ENCODE data around the gene KIF9. TPM values are rescaled to one million over a fixed set of nuclear protein-coding genes. Genes with fewer than 3 reads are reported as not detected.
"Not testable (repeated sequence)": the region's sequence is repeated elsewhere in the genome, so short reads cannot be mapped to it uniquely, and the experiment has no call there.

Gene KIF9
- 16.7 and 19.8 TPM in 2 replicates for total RNA-seq

GRCh38 chr3:47282424-47283192, at the start of gene KIF9, which contains the start of gene KLHL18:
Gene KIF9, minus strand, starts transcription at chr3:47282799. Its CDS starts 5,425 bp downstream, at chr3:47277374.
Gene KLHL18, plus strand, starts transcription at chr3:47282944. Its CDS starts 22 bp downstream, at chr3:47282966.
- DNase-seq (ENCODE audit: low read depth), result peak; percentile 90

DNA sequence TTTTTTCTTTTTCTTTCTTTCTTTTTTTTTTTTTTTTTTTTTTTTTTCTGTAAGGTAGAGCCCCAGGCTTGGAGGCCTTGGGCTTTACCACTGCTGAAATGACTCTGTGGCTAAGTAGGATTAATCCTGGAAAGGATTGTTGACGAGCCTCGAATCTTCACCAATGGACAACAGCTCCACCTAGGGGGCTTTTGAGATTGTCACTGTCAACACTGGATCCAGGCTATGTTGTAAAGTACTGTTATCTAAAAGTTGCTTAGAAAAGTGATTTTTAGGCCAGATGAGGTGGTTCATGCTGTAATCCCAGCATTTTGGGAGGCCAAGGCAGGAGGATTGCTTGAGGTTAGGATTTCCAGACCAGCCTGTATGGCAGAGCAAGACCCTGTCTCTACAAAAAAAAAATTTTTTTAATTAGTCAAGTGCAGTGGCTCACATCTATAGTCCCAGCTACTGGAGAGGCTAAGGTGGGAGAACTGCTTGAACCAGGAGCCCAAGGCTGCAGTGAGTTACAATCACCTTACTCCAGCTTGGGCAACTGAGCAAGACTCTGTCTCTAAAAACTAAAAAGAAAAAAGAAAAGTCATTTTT, 41.8 kb upstream of the KIF9 start:
- peak; percentile 78 for DNase-seq (ENCODE audit: low read depth)

DNA sequence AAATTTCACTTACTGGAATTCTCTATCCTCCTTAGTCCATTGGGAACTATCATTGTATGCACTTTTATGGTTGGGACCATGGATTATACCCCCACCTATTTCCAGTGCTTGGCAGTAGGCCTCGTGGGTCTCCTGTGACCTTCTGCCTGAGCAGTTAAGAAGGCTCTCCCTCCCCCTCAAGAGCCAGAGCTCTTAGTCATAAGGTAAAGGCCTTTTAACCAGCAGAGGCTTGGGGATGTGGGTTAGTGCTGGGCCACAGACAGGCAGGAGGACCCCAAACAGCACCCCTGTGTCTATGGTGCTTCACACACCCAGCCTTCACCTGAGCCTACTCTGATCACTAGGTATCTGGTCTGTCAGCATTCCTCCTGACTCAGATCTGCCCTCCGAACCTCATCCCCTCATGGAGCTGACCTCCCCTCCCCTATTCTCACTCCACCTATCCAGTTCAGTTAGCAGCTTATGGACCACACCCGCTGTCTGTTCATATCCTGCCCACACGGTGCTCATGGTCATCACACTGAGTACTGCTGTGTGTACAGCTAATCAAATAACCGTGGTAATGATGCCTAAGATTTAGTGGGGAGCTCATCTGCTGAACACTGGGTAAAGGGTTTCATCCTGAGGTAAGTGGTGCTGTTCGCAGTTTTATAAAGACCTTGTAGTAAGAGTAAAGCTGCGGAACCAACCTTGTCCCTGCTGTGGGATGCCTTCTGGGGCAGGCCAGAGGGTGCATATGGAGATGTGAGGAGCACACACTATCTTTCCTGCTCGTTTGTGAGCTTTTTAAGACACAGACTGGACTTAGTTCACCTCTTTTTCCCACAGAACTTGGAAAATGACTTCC, 41.1 kb upstream of the KIF9 start:
- peak; percentile 59 for DNase-seq (ENCODE audit: low read depth)

- DNase-seq (ENCODE audit: low read depth), result no peak
Measured at GRCh38 chr3:47319956-47320355, 37.4 kb upstream of the KIF9 start.

- DNase-seq (ENCODE audit: low read depth), result no peak
Measured at GRCh38 chr3:47318916-47319315, 36.3 kb upstream of the KIF9 start.

- peak; percentile 41 for DNase-seq (ENCODE audit: low read depth)
Measured at GRCh38 chr3:47316151-47316550, 33.6 kb upstream of the KIF9 start.

GRCh38 chr3:47315069-47315647, 32.6 kb upstream of the KIF9 start:
- DNase-seq (ENCODE audit: low read depth), result no peak

DNA sequence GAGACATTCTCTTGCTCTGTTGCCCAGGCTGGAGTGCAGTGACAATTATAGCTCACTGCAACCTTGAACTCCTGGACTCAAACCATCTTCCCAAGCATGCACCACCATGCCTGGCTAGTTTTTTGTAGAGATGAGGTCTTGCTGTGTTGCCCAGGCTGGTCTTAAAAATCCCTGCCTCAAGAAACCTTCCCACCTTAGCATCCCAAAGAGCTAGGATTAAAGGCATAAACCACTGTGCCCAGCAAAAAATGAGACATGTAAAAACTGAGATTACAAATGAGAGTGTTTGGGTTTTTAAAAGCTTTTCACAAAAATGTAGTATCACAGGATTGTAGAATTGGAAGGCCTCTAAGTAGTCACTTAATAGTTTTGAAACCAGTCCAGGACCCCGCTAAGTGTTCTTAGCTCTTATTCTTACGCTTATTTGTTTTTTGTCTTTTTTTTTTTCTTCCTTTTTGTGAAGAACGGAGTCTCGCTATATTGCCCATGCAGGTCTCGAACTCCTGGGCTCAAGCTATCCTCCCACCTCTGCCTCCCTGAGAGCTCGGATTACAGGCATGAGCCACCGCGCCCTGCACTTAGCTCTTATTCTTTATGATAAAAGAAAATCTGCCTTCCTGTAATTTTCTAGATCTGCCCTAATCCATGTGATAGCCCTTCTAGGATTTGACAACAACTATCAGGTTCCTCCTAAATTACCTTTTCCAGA, 31.6 kb upstream of the KIF9 start:
- DNase-seq (ENCODE audit: low read depth), result no peak

- DNase-seq (ENCODE audit: low read depth), result no peak
Measured at GRCh38 chr3:47313341-47314055, 30.9 kb upstream of the KIF9 start.

DNA sequence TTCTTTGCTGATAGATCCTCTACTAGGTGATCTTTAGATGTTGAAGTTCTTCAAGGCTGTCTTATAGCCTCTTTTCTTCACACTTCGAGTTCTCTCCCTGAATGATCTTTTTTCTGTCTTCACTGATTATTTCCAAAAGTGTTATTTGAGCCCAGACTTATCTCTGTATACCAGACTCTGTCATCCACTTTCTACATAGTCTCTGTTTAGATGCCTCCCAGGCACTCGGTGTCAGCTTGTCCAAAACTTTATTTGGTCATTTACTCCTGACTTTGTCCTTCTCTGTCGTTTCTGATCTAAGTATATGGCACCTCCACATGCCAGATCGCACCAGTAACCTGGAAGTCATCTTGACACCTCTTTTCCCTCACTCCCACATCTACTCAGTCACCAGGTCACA, 27.8 kb upstream of the KIF9 start:
- no peak for DNase-seq (ENCODE audit: low read depth)

DNA sequence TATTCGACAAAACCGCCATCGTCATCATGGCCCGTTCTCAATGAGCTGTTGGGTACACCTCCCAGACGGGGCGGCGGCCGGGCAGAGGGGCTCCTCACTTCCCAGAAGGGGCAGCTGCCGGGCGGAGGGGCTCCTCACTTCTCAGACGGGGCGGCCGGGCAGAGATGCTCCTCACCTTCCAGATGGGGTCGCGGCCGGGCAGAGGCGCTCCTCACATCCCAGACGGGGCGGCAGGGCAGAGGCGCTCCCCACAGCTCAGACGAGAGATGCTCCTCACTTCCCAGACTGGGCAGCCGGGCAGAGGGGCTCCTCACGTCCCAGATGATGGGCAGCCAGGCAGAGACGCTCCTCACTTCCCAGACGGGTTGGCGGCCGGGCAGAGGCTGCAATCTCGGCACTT, 26.6 kb upstream of the KIF9 start:
- DNase-seq (ENCODE audit: low read depth), result not testable (repeated sequence)

DNA sequence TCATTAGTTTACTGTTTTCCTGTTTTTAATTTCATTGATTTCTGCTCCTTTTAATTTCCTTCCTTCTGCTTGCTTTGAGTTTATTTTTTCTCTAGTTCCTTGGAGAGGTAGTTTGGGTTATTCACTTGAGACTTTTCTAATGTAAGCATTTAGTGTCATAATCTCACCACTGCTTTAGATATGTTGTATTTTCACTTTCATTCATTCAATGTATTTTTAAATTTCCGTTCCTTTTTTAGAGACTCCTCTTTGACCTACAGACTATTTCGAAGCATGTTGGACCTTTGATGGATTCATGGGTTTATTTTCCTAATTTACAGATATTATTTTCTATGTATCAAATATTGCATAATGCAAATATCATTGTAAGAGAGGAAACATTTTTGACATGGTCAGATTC, 23.4 kb upstream of the KIF9 start:
- DNase-seq (ENCODE audit: low read depth), result no peak

GRCh38 chr3:47301456-47301855, 18.9 kb upstream of the KIF9 start:
- DNase-seq (ENCODE audit: low read depth), result no peak

DNA sequence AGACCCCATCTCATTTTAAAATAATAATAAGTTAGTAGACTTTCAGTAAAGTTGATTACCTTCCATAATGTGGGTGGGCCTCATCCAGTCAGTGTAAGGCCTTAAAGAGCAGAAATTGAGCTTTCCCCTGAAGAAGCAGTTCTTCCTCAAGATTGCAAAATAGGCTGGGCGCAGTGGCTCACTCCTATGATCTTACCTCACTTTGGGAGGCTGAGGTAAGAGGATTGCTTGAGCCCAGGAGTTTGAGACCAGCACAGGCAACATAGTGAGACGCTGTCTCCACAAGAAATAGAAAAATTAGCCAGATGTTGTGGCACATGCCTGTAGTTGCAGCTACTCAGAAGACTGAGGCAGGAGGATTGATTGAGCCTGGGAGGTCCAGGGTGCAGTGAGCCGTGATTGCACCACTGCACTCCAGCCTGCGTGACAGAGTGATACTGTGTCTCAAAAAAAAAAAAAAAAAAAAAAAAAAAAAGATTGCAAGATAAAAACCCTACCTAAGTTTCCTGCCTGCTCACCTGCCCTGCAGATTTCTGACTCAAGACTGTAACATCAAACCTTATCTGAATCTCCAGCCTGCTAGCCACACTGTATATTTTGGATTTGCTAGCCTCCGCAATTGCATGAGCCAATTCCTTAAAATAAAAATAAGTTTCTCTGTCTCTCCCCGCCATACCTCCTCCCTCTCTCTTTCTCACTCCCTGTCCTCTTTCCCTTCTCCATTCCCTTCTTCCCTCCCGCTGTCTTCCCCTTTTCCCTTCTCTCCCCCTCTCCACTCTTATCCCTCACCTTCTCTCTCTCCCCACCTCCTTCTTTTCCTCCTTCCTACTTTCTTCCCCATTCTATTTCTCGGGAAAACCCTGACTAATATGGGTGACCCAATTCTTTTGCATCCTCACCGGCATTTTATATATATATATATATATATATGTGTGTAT, 17.1 kb upstream of the KIF9 start:
- no peak for DNase-seq (ENCODE audit: low read depth)

DNA sequence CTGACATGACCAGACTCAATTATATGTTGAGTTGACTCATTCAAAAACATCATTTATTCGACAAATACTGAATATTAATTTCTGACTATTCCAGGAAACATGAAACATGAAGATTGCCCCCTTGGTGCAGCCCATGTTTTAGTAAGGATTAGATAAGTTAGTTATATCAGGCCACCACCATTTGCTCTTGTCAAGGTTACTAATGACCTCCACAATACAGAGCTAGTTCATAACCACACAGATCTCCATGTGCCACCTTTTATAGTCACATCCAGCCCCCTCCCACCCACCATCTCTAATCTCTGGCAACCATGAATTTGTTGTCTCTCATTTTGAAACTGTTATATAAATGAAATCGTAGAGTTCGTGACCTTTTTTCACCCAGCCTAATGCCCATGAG, 15.8 kb upstream of the KIF9 start:
- no peak for DNase-seq (ENCODE audit: low read depth)

DNA sequence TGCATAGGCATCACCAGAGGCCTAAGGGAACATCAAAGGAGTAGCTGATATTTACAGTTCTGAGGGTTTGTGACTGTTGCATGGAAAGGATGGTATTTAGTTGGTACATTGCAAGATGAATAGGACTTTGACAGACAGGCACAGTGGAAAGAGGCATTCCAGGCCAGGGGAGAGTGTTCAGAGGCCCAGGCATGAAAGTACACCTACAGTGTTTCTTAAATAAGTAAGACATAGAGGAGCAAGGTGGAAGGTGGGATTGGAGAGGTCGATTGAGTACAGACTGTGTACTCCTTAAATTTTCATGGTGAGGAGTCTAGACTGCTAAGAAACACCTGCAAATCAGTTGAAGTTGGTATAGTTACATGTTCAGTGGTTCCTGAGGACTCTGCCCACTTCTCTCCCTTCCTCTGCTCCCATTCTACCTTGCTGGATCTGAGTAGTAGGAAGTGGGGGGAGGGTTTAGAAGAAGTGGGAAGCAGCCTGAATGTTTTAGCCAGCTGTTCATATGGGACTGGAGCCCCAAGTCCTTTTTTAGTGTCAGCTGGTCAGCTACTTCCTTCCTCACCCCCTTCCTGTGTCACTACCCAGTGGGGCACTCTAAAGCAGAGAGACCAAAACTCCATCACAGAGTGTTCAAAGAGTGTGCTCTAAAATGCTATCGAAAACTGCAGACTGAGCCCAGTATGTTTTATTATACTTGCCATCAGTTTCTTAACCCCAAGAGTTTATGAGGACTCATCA, 14.1 kb upstream of the KIF9 start:
- DNase-seq (ENCODE audit: low read depth), result no peak

DNA sequence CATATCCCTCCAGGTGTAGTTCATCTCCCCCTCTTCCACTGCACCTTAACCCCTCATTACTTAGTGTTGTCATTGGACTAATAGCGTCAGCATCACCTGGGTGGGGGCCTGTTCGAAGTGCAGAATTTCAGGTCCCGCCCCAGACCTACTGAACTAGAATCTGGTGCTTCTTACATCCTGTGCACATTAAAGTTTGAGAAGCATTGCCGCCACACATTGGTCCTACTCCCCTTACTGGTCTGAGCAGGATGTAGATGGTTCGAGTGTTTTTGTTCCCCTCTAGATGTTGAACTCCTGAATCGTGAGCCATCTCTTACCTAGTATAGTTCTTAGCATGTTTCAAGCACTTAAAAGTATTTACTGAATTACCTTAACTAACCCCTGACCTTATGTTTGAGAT, 13.4 kb upstream of the KIF9 start:
- no peak for DNase-seq (ENCODE audit: low read depth)

GRCh38 chr3:47295322-47295721, 12.7 kb upstream of the KIF9 start:
- no peak for DNase-seq (ENCODE audit: low read depth)

DNA sequence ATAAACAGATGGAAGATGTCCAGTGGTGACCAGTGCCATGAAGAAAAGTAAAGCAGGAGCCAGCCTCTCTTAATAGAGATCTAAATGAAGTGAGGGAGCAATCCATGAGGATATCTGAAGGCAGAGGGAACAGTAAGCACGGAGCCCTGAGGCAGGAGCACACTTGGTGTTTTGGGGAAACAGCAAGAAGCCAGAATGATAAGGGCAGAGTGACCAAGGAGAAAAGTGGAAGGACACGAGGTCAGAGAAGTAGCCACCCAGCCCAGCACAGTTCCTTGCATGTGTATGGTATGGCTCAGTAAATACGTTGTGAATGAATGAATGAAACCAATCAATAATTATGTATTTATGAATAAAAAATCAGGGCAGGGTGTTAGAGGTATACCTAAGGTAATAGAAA, 11.8 kb upstream of the KIF9 start:
- no peak for DNase-seq (ENCODE audit: low read depth)

Data from renal cortical epithelial cell (primary cell).